NCI-H446 treated with DMSO at 0.1 percent for 48 hours (cell line): ENCODE results near the gene GMIP.

ENCODE experiments used
- DNase-seq: peaks from one replicate; lab custom pipeline; 2025; lab: John Stamatoyannopoulos, UW

GMIP gene

DNA sequence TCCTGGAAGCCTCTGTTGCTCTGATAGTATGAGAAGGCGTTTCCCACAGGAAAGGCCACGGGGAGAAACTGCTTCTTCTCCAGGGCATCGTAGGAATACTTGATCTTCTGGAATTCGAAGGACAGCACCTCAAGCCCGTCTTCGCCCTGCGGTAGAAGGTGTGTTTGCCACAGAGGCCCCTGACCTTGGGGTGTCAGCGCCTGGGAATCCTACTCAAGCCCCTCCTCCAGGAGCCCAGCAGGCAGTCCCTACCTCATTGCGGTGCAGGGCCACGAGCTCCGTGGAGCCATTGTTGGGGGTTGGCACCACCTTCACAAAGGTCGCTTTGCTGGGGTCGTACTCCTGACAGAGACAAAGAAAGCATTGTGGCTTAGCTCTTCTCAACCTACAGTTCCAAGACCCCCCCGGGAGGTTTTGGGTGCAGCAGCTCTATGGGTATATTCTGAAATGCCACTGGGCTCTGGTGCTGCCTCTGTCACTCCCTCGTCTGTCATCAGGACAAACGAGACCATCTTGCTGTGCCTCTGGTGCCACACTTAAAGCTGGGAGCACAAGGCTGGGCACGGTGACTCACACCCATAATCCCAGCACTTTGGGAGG, 16.3 kb upstream of the GMIP start:
- DNase-seq, result no peak

GRCh38 chr19:19657397-19657783, 13.9 kb upstream of the GMIP start:
- DNase-seq, result peak; percentile 65

GRCh38 chr19:19656451-19657396, 13.3 kb upstream of the GMIP start:
- no peak for DNase-seq

- DNase-seq, result no peak
These were observed 12.3 kb upstream of the GMIP start for GRCh38 chr19:19655641-19656343.

- DNase-seq, result no peak
These were observed 11.7 kb upstream of the GMIP start for GRCh38 chr19:19655051-19655594.

GRCh38 chr19:19654441-19654840, 11.0 kb upstream of the GMIP start:
- DNase-seq, result no peak

DNA sequence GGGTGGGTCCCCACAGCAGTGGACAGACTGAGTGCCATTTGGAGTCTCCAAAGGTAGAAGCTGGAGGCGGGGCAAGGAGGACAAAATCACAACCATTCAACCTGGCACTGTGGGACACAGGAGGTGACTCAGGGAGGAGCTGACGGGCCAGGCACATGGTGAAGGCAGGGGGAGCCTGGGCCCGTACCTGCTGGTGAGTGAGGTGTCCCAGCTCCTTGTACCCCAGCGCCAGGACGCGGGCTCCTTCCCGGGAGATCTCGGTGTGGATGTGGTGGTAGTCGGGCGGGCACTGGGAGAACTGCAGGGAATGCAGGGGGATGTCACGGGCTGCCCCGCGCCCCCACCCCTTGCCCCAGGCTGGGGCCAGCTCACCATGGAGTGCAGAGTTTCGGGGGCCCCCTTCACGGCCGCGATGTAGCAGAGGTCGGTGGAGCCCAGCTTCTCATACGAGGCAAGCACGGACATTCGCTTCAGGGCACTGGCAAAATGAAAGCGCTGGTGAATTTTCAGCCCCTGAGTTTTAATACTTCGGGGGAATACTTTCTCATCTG, 10.2 kb upstream of the GMIP start:
- DNase-seq, result no peak

- no peak for DNase-seq
These were observed 9.2 kb upstream of the GMIP start for GRCh38 chr19:19652482-19653295.

DNA sequence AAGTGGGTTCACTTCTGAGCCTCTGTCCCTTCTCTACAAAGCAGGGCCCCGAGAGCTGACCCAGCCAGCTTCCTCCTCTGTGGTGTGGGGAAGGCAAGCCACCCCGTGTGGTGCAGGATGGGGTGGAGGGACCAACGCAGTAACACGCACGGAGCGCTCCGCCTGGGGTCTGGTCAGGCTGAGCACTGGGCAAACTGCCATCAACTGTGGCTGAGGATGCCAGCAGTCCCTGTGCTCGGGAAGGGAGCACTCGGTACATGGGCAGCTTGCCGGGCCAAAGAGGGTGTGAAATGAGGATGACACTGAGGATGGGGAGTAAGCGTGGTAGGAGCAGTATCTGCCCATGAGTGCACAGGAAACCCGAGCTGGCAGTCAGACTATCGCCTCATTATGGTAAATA, 7.6 kb upstream of the GMIP start:
- DNase-seq, result no peak

GRCh38 chr19:19650331-19650730, 6.9 kb upstream of the GMIP start:
- no peak for DNase-seq

- no peak for DNase-seq
These were observed 6.1 kb upstream of the GMIP start for GRCh38 chr19:19649580-19649995.

DNA sequence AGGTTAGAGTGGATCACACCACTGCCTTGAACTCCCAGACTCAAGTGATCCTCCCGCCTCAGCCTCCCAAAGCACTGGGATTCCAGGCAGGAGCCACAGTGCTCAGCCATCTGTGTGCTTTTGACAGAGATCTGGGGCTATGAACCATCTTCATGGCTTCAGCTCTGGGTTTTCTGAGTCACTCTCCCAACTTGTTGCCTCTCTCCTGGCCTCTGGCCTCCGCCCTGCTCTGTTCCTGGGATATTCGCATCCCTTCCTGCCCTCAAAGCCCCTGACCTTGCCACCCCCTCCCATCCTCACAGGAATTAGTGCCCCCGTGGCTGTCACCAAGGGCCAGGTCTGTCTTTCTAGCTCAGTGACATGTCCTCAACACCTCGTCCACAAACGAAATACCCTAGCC, 5.7 kb upstream of the GMIP start:
- no peak for DNase-seq

GRCh38 chr19:19647037-19647835, 3.8 kb upstream of the GMIP start:
- DNase-seq, result no peak

GRCh38 chr19:19645233-19645870, 1.9 kb upstream of the GMIP start:
- no peak for DNase-seq

DNA sequence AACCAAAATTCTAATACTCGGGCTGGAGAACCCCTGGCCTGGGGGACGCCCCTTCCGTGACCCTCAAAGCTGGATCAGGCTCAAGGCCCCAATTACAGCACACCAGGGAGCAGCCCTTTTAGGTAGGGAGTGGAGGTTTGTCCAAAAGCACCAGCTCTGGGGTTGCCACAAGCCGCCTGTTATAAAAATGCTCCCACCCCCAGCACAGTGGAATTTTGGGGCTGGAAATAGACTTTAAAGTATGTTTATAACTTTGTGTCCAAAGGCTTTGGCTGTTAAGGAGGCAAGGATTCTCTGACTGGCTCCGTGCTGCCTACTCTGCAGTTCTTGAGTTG, 564 bp upstream of the GMIP start:
- no peak for DNase-seq

DNA sequence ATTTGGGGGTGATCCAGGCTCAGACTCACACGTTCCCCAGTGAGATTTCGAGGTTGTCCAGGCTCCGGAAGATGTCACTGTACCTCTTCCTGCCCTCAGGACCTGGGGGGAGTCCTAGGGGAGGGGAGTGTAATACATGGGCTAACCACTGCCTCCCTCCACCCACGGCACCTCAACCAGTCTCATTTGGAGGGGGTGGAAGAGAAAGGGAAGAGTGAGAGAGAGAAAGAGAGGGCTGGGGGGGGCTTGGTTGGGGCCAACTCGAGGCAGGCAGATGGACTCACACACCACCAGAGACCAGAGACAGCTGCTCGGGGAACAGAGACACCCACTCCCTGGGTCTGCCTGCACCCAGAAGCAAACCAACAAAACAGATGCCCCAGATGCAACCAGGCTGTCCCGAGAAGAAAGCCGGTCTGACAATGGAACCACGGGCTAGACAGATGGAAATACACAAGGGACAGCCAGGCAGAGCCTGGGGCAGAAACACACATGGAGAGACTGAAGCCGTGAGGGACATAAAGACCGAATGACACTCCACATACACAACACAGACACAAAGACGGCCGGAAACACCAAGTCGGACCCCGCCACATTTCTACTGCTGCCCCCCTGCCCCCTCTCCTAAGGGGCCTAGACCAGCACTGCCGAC, 825 bp downstream of the GMIP start:
- DNase-seq, result no peak

DNA sequence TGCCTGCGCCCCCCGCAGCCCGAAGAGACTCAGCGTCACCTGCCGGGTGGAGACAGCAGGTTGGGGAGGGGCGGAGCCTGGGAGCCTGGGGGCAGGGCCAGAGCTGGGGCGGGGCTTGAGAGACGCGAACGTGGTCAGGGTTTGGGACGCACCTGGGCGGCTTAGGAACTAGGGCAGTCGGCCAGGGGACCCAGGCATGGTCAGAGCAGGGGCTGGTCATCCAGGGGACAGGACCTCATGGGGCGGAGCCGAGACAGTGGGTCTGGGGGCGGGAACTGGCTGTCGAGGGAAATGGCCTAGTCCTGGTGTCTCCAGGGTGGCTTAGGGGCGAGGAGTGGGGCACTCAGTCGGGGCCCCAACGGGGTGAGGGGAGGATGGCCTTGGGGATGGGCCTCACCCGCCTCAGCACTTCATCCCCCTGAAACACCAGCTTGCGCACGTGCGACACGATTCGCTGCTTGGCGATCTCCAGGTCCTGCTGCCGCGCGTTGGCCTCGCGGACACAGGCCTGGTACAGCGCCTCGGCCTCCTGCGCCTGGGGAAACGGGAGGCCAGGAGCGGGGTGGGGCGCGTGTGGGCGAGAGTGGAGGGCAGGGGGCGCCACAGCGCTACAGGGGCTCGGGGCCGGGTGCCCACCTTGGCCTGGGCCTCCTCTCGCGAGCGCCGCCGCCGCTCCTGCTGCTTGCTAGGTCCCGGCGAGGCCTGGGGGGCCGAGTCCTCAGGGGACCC, 5.8 kb downstream of the GMIP start:
- no peak for DNase-seq

GRCh38 chr19:19637186-19637522, 6.3 kb downstream of the GMIP start:
- DNase-seq, result no peak

DNA sequence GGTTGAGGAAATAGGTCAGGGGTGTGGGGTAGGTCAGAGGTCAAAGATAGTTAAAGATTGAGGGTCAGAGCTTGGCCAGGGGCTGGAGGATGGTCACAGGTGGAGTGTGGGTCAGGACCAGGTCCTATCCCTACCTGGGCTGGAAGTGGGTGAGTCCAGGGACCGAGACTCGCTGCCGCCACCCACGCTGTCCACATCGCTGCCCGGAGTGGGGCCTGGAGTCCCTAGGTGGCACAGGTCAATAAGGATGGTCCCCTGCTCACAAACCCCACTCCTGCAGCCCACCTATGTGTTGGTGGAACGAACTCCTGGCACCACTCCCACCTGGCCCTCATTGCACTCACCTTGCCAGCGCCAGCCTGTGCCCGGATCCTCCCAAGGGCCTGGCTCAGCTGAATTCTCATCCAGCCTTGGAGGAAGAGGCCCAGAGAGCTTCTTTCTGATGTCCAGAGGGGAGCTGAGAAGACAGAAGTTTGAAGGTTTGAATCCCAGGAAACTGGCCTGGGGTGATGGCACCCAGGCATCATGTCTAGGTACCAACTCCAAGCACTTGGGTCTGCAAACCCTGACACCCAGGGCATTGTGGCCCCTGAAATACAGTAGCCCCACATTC, 6.8 kb downstream of the GMIP start:
- no peak for DNase-seq
